H1 (cell line): ENCODE measurements around the gene XIRP1. TPM values are rescaled to one million over a fixed set of nuclear protein-coding genes. Genes with fewer than 3 reads are reported as not detected.

ENCODE experiments used
- CTCF ChIA-PET: fragments of 300-600 bp; sonication (Branson Sonifier 250); formaldehyde crosslinking; loops from one replicate; lab custom pipeline; 2021; ENCODE audit not compliant: partially characterized antibody; lab: Charles Lee
- POLR2A ChIA-PET: fragments of 300-600 bp; sonication (Branson Sonifier 250); formaldehyde crosslinking; loops from one replicate; lab custom pipeline; 2021; ENCODE audit warnings: inconsistent platforms; ENCODE audit not compliant: partially characterized antibody; lab: Charles Lee
- DNase-seq, 2 experiments: peaks; one replicate each; pipeline versions ENCODE4 v3.0.0 to v3.0.0-alpha.2; 2010 to 2022; ENCODE audit warnings: low spot score in 2 of 2, low read depth in 1 of 2, mixed read lengths in 1 of 2
- FAIRE-seq: peaks from 2 replicates; lab custom pipeline; 2011; peaks lifted over from hg19 to GRCh38; lab: Jason Lieb, UNC
- H2AFZ ChIP-seq: 2 replicates; pipeline ENCODE4 v1.8.1; 2012; ENCODE audit warnings: low read length, inconsistent platforms
- H2AK5ac ChIP-seq: 2 replicates; pipeline ENCODE4 v1.6.1; 2013; ENCODE audit warnings: low read depth, low read length
- H2BK120ac ChIP-seq: replicated peaks from 2 replicates; pipeline ENCODE3; 2013; ENCODE audit warnings: low read depth, low read length, inconsistent platforms
- H2BK12ac ChIP-seq: 2 replicates; pipeline ENCODE4 v1.6.1; 2013; ENCODE audit warnings: low read depth, low read length
- H2BK15ac ChIP-seq: 2 replicates; pipeline ENCODE4 v1.6.1; 2013; ENCODE audit warnings: low read length
- H2BK20ac ChIP-seq: 2 replicates; pipeline ENCODE4 v1.6.1; 2013; ENCODE audit warnings: low read length
- H2BK5ac ChIP-seq: 2 replicates; pipeline ENCODE4 v1.6.1; 2013; ENCODE audit warnings: low read depth, low read length
- H3K14ac ChIP-seq: 2 replicates; pipeline ENCODE4 v1.6.1; 2013; ENCODE audit warnings: inconsistent platforms; ENCODE audit not compliant: insufficient read length
- H3K18ac ChIP-seq: 2 replicates; pipeline ENCODE4 v1.6.1; 2013; ENCODE audit warnings: low read length; ENCODE audit errors: extremely low read depth
- H3K23ac ChIP-seq: 2 replicates; pipeline ENCODE4 v1.6.1; 2013; ENCODE audit warnings: inconsistent platforms; ENCODE audit not compliant: insufficient read length
- H3K23me2 ChIP-seq: 2 replicates; pipeline ENCODE4 v1.6.1; 2013; ENCODE audit warnings: low read depth, low read length
- H3K27ac ChIP-seq: 2 replicates; pipeline ENCODE4 v1.6.1; 2011; ENCODE audit warnings: low read depth, low read length, inconsistent platforms
- H3K27me3 ChIP-seq, 4 experiments: replicated peaks in 1 of 4; 1 replicate in 1 of 4; 2 replicates in 3 of 4; pipeline versions ENCODE4 v1.6.1 to v1.8.1; 2011 to 2013; ENCODE audit warnings: low read length in 3 of 4, mild to moderate bottlenecking in 3 of 4, inconsistent platforms in 2 of 4, mixed read lengths in 2 of 4, moderate library complexity in 1 of 4; ENCODE audit not compliant: control insufficient read depth in 3 of 4, insufficient read depth in 3 of 4; ENCODE audit errors: extremely low read depth in 1 of 4
- H3K36me3 ChIP-seq, 4 experiments: 2 replicates each; pipeline versions ENCODE4 v1.6.1 to v1.8.1; 2011 to 2013; ENCODE audit warnings: mild to moderate bottlenecking in 4 of 4, low read length in 3 of 4, moderate library complexity in 2 of 4, control low read depth in 1 of 4, inconsistent platforms in 1 of 4; ENCODE audit not compliant: insufficient read depth in 4 of 4, control insufficient read depth in 2 of 4
- H3K4ac ChIP-seq: replicated peaks from 2 replicates; pipeline ENCODE3; 2013; ENCODE audit warnings: low read length, low read depth, mixed read lengths, inconsistent platforms; ENCODE audit not compliant: insufficient read length
- H3K4me1 ChIP-seq, 4 experiments: replicated peaks in 1 of 4; 1 replicate in 1 of 4; 2 replicates in 3 of 4; pipeline versions ENCODE4 v1.6.1 to v1.8.1; 2011 to 2013; ENCODE audit warnings: low read length in 3 of 4, inconsistent platforms in 2 of 4, mixed read lengths in 1 of 4; ENCODE audit not compliant: insufficient read depth in 4 of 4, control insufficient read depth in 3 of 4
- H3K4me2 ChIP-seq, 2 experiments: 2 replicates each; pipeline versions ENCODE4 v1.6.1 to v1.8.1; 2011 to 2013; ENCODE audit warnings: low read depth in 2 of 2, low read length in 2 of 2, control low read depth in 1 of 2, inconsistent platforms in 1 of 2, mild to moderate bottlenecking in 1 of 2; ENCODE audit not compliant: insufficient read depth in 1 of 2
- H3K4me3 ChIP-seq, 4 experiments: fragments of 200-600, 300-600 bp in 1 of 4; sonication (generic), shearing (Covaris generic), sonication (Bioruptor Twin) in 1 of 4; 2 replicates each; pipeline versions ENCODE4 v1.5.1 to v1.8.1; 2011 to 2016; ENCODE audit warnings: low read length in 4 of 4, low read depth in 3 of 4, control low read depth in 2 of 4, inconsistent platforms in 2 of 4, mild to moderate bottlenecking in 2 of 4, mixed read lengths in 1 of 4, moderate library complexity in 1 of 4; ENCODE audit not compliant: insufficient read depth in 2 of 4; ENCODE audit errors: extremely low read depth in 1 of 4
- H3K56ac ChIP-seq: replicated peaks from 2 replicates; pipeline ENCODE3; 2013; ENCODE audit warnings: low read depth, mild to moderate bottlenecking, mixed read lengths, low read length, inconsistent platforms; ENCODE audit not compliant: insufficient read length
- H3K79me1 ChIP-seq: 2 replicates; pipeline ENCODE4 v1.6.1; 2013; ENCODE audit warnings: low read depth, low read length, control low read depth
- H3K79me2 ChIP-seq, 2 experiments: 2 replicates each; pipeline versions ENCODE4 v1.6.1 to v1.8.1; 2012 to 2013; ENCODE audit warnings: low read length in 2 of 2, mild to moderate bottlenecking in 2 of 2, inconsistent platforms in 1 of 2; ENCODE audit not compliant: insufficient read depth in 2 of 2, control insufficient read depth in 1 of 2
- H3K9ac ChIP-seq, 4 experiments: replicated peaks in 1 of 4; 1 replicate in 1 of 4; 2 replicates in 3 of 4; pipeline versions ENCODE4 v1.6.1 to v1.8.1; 2011 to 2013; ENCODE audit warnings: low read depth in 3 of 4, low read length in 3 of 4, control low read depth in 2 of 4, mild to moderate bottlenecking in 2 of 4, moderate library complexity in 2 of 4, inconsistent platforms in 1 of 4; ENCODE audit errors: extremely low read depth in 1 of 4
- H3K9me3 ChIP-seq, 2 experiments: 2 replicates each; pipeline versions ENCODE4 v1.6.1 to v1.8.1; 2012 to 2013; ENCODE audit warnings: mild to moderate bottlenecking in 2 of 2, moderate library complexity in 2 of 2, control low read depth in 1 of 2, inconsistent platforms in 1 of 2, low read depth in 1 of 2, low read length in 1 of 2, mixed read lengths in 1 of 2; ENCODE audit not compliant: insufficient read depth in 2 of 2
- H4K20me1 ChIP-seq, 2 experiments: replicated peaks in 1 of 2; 2 replicates each; pipeline versions ENCODE3 to v1.8.1; 2011 to 2013; ENCODE audit warnings: inconsistent platforms in 2 of 2, low read length in 2 of 2, mild to moderate bottlenecking in 1 of 2; ENCODE audit not compliant: insufficient read depth in 2 of 2, control insufficient read depth in 1 of 2
- H4K5ac ChIP-seq: 2 replicates; pipeline ENCODE4 v1.6.1; 2013; ENCODE audit warnings: low read length, low read depth, mixed read lengths, inconsistent platforms; ENCODE audit not compliant: insufficient read length
- H4K8ac ChIP-seq: 2 replicates; pipeline ENCODE4 v1.8.0; 2013; ENCODE audit warnings: mild to moderate bottlenecking, moderate library complexity, low read length, inconsistent platforms; ENCODE audit not compliant: insufficient read depth; ENCODE audit errors: extremely low read depth
- H4K91ac ChIP-seq: replicated peaks from 2 replicates; pipeline ENCODE3; 2013; ENCODE audit warnings: low read length, mixed read lengths, inconsistent platforms; ENCODE audit not compliant: insufficient read length
- CBX5 ChIP-seq: fragments of 300-800, 300-1000 bp; sonication (generic); IDR thresholded peaks from 2 replicates; pipeline ENCODE4 v1.7.1; 2016; ENCODE audit warnings: antibody characterized with exemption, low read length, low read depth
- RAD21 ChIP-seq, 2 experiments: IDR thresholded peaks in 1 of 2; conservative IDR thresholded peaks in 1 of 2; 2 replicates each; pipeline ENCODE4 v1.6.1; 2011; ENCODE audit warnings: low read depth in 2 of 2, low read length in 2 of 2, improper control_type of control experiment in 1 of 2, inconsistent platforms in 1 of 2, mild to moderate bottlenecking in 1 of 2, moderate library complexity in 1 of 2
- polyA plus RNA-seq, 7 experiments: library from polyadenylated mRNA; depleted of rRNA in 3 of 7; stranded (reverse) in 5 of 7; unstranded in 2 of 7; fragments of >200 nt in 5 of 7; fragments of 200-250 nt in 2 of 7; gene quantifications; 1 replicate in 5 of 7; 2 replicates in 1 of 7; 4 replicates in 1 of 7; pipeline versions ENCODE4 v1.2.1 to v1.2.3, GENCODE V29; 2011 to 2013; ENCODE audit warnings: missing spikeins in 2 of 7, mixed read lengths in 2 of 7
- total RNA-seq: library from RNA; stranded (reverse); fragmentation: NEBNext Ultra II Directional; extraction: Animal tissue kit (Norgen Biotek cat#: 25700); gene quantifications from 2 replicates; pipeline ENCODE4 v1.2.1, GENCODE V29; 2021

The XIRP1 gene
- total and polyA plus RNA-seq, 2 of the 8 experiments (the other 6 are each of a cell fraction or from before 2014, with no cell fraction given), result not detected

GRCh38 chr3:39241561-39241960 lies 49.2 kb upstream of the XIRP1 start:
- Histone ChIP-seq H4K91ac (no peak overlapping the region), H3K14ac (no peak overlapping the region), H3K4me1 (peaks cover 0 to 3% (median 0%) of the 10 kb centered on the region in 4 experiments; a peak in 1 of 7 replicates), H3K56ac (no peak overlapping the region), H3K23ac (no peak overlapping the region), H2BK12ac (no peak overlapping the region), H3K9ac (no peak overlapping the region), H3K4me2 (no peak overlapping the region), H3K23me2 (no peaks in the 10 kb centered on the region), H3K27ac (no peak overlapping the region), H3K79me1 (no peaks in the 10 kb centered on the region), H3K4me3 (no peak overlapping the region), H3K18ac (no peak overlapping the region), H3K79me2 (no peaks in the 10 kb centered on the region), H2BK120ac (no peak overlapping the region), H4K8ac (no peak overlapping the region), H2AFZ (no peak overlapping the region), H2BK15ac (no peak overlapping the region), H4K20me1 (no peaks in the 10 kb centered on the region), H2BK20ac (no peak overlapping the region), H2BK5ac (no peak overlapping the region), H3K36me3 (no peaks in the 10 kb centered on the region), H2AK5ac (no peak overlapping the region), H3K9me3 (no peaks in the 10 kb centered on the region), H3K4ac (no peak overlapping the region), H4K5ac (no peak overlapping the region), H3K27me3 (no peaks in the 10 kb centered on the region)
- FAIRE-seq, result no peak
- POLR2A ChIA-PET, result no interaction called here
- no peak for DNase-seq
- CTCF ChIA-PET, result interaction anchor here (1.2 kb wide), 1 partner anchor 50 kb away, joined by 4 read pairs; no protein-coding TSS in a partner anchor
- no peak for TF ChIP-seq CBX5
- TF ChIP-seq RAD21 (IDR thresholded peaks at IDR 0.05 in 1 of 2, conservative IDR thresholded peaks at IDR 0.05 in 1 of 2; ENCODE audit: low read depth in 2 of 2, low read length in 2 of 2), result no peak
